ENCODE data around the gene M1AP. TPM values are rescaled to one million over a fixed set of nuclear protein-coding genes. Genes with fewer than 3 reads are reported as not detected.

Gene M1AP
- total and polyA plus RNA-seq, 5 donors = 0.07 to 1.1 (median 0.31) TPM; not detected in 1

DNA sequence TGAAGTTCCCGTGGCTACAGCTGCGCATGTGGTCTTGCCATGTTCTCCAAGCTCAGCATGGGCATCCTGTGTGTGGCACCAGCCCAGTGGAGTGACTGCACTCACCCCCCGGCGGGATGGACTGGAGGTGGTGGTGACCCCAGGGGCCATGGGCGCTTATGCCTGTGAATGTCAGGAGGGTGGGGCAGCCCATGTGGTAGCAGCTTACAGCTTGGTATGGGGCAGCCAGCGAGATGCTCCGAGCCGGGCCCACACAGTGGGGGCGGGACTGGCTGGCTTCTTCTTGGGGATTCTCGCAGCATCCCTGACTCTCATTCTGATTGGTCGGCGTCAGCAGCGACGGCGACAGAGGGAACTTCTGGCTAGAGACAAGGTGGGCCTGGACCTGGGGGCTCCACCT is 31.5 kb upstream of the M1AP start:
- Histone ChIP-seq H3K27ac (ENCODE audit: low read length) (no peak overlapping the region), H3K4me3 (ENCODE audit: low read length) (no peak overlapping the region), H3K9me3 (ENCODE audit: control insufficient read depth, low read length) (no peaks in the 10 kb centered on the region), H3K27me3 (ENCODE audit: control insufficient read depth, insufficient read depth) (no peaks in the 10 kb centered on the region), H3K4me1 (ENCODE audit: control insufficient read depth, insufficient read depth, low read length) (no peaks in the 10 kb centered on the region)
- DNase-seq (peak in 1 of 3 donors; percentile 56), ATAC-seq (no peak)
- 97% methylated on average over 15 of the region's 15 CpGs for WGBS
- intact Hi-C loops (cut with DNase I) = no loop called here

DNA sequence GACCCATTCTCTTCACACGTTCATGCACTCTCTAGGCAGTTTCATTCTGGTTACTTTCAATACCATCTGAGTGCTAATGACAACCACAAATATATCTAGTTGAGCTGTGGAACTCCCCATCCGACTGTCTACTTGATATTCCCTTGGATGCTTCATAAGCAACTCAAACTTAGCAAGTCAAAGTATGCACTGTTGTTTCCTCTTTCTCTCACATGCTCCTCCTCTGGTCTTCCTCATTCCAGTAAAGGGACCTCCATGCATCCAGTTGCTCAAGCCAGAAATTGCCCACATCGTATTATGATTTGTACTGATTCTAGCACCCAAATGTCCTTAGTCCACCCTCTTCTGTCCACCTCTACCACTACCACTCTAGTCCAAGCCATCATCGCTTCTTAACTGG is 28.2 kb upstream of the M1AP start:
- no peaks in the 10 kb centered on the region for H3K4me1 ChIP-seq (ENCODE audit: control insufficient read depth, insufficient read depth, low read length)
- H3K27me3 ChIP-seq (ENCODE audit: control insufficient read depth, insufficient read depth) = no peaks in the 10 kb centered on the region
- no peak overlapping the region for H3K27ac ChIP-seq (ENCODE audit: low read length)
- H3K9me3 ChIP-seq (ENCODE audit: control insufficient read depth, low read length) = no peaks in the 10 kb centered on the region
- WGBS = 87% methylated on average over 4 of the region's 4 CpGs
- H3K4me3 ChIP-seq (ENCODE audit: low read length) = no peak overlapping the region
- DNase-seq (no peak), ATAC-seq (no peak)
- intact Hi-C loops (cut with DNase I) = no loop called here

DNA sequence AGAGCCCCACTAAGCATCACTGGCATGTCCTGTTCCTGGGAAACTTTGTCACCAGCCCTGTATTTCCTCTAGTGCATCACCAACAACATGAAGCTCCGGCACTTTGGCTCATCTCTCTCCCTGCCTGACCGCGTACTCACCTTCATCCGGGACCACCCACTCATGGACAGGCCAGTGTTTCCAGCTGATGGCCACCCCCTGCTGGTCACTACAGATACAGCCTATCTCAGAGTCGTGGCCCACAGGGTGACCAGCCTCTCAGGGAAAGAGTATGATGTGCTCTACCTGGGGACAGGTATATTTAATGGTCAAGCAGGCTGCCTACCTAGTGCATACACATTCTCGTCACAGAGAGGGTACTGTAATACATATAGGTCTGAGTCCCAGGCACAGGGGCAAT is 27.0 kb upstream of the M1AP start:
- Histone ChIP-seq H3K27me3 (ENCODE audit: control insufficient read depth, insufficient read depth) (no peaks in the 10 kb centered on the region), H3K27ac (ENCODE audit: low read length) (no peak overlapping the region), H3K4me1 (ENCODE audit: control insufficient read depth, insufficient read depth, low read length) (no peaks in the 10 kb centered on the region), H3K9me3 (ENCODE audit: control insufficient read depth, low read length) (no peaks in the 10 kb centered on the region), H3K4me3 (ENCODE audit: low read length) (no peak overlapping the region)
- no peak for DNase-seq
- intact Hi-C loops (cut with DNase I) = no loop called here
- ATAC-seq = no peak
- 86% methylated on average over 6 of the region's 6 CpGs for WGBS

DNA sequence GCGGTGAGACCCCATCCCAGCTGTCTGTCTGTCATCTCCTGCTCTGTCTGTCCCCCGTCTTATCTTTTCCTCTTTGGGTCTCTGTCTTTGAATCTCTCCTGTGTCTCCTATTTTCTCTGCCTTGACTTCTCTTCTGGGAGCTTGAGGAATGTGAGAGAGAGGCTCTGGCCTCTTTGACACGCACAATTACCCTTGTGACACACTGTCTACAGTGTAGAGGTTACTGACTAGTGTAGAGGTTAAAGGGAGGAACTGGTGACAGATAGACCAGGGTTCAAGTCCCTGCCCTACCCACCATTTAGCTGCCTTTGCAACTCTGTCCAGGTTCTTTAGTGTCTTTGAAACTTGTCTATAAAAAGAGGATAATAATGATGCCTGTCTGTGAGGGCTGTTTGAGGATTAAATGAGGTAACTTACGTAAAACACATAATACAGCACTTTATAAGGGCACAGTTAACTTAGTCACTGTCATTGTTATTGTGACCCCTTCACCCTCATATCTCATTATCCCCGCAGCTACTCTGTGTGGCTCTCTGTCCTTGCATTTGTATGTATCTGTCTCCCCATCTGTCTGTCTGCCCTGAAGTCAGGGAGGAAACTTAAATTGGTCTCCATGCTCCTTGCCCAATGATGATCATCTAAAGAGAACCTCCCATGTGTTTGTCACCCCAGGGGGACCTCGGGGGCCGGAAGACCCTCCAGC is 25.8 kb upstream of the M1AP start:
- intact Hi-C loops (cut with DNase I) = no loop called here
- ATAC-seq (no peak), DNase-seq (no peak)
- Histone ChIP-seq H3K9me3 (ENCODE audit: control insufficient read depth, low read length) (no peaks in the 10 kb centered on the region), H3K27me3 (ENCODE audit: control insufficient read depth, insufficient read depth) (no peaks in the 10 kb centered on the region), H3K4me1 (ENCODE audit: control insufficient read depth, insufficient read depth, low read length) (no peaks in the 10 kb centered on the region), H3K4me3 (ENCODE audit: low read length) (no peak overlapping the region), H3K27ac (ENCODE audit: low read length) (no peak overlapping the region)
- 82% methylated on average over 7 of the region's 7 CpGs for WGBS

DNA sequence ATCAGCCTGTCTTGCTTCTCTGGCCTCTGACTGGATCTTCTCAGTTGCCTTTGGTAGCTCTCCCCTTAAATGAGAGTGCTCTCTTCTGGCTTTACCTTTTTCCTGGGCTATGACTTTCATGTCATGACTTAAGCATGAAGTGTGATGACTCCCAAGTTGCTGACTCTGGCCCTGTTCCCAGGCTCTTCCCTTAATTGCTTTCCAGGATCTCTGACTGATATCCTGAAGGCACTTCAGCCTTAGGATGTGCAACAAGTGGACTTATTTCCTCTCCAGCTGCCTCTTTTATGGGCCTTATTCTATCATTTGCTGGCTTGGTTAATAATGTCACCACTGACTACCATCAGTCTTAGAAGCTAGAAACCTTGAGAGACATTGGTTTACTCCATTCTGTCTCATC is 23.3 kb upstream of the M1AP start:
- intact Hi-C loops (cut with DNase I) = no loop called here
- no peak for DNase-seq
- H3K27me3 ChIP-seq (ENCODE audit: control insufficient read depth, insufficient read depth) = no peaks in the 10 kb centered on the region
- H3K4me1 ChIP-seq (ENCODE audit: control insufficient read depth, insufficient read depth, low read length) = no peaks in the 10 kb centered on the region
- H3K27ac ChIP-seq (ENCODE audit: low read length) = no peak overlapping the region
- H3K9me3 ChIP-seq (ENCODE audit: control insufficient read depth, low read length) = no peaks in the 10 kb centered on the region
- no peak overlapping the region for H3K4me3 ChIP-seq (ENCODE audit: low read length)
- ATAC-seq = no peak

DNA sequence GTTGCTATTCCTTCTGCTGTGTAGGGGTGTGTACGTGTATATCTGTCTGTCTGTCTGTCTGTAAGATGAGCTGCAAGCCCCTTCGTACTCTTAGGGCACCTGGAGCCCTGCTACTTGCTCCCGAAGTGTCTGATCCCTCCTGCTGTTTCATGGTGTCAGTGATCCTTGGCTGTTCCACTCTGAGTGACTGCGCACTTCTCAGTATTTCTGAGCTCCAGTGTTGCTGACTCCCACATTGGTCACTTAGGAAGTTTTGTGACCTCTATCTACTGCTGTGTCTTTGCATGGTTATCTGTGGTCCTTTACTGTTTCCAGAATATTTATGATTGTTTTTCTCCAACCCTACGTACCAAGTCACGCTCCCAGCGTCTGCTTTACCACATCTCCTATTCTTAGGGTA is 22.1 kb upstream of the M1AP start:
- Histone ChIP-seq H3K9me3 (ENCODE audit: control insufficient read depth, low read length) (no peaks in the 10 kb centered on the region), H3K4me3 (ENCODE audit: low read length) (no peak overlapping the region), H3K4me1 (ENCODE audit: control insufficient read depth, insufficient read depth, low read length) (no peaks in the 10 kb centered on the region), H3K27ac (ENCODE audit: low read length) (no peak overlapping the region), H3K27me3 (ENCODE audit: control insufficient read depth, insufficient read depth) (no peaks in the 10 kb centered on the region)
- ATAC-seq (no peak), DNase-seq (no peak)
- intact Hi-C loops (cut with DNase I) = no loop called here
- WGBS = 92% methylated on average over 7 of the region's 7 CpGs

DNA sequence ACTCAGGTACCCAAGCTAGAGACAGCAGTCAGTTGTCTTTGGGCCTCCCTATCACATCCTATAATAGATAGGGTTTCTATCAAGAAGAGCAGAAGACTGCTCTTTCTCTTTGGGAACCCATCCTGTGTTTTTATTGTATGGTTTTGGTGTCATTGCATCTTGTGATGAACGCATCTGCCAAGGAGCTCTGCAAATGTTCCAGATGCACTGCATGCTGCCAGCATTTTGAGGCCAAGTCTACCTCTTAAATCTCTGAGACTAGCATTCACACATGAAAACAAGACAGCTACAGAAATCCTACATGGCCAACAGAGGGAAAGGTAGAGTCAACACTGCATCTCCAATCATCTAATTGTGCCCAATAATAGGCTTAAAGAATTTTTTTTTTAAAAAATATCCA is 20.0 kb upstream of the M1AP start:
- ATAC-seq (no peak), DNase-seq (no peak)
- H3K27me3 ChIP-seq (ENCODE audit: control insufficient read depth, insufficient read depth) = no peaks in the 10 kb centered on the region
- H3K27ac ChIP-seq (ENCODE audit: low read length) = no peak overlapping the region
- H3K4me1 ChIP-seq (ENCODE audit: control insufficient read depth, insufficient read depth, low read length) = no peaks in the 10 kb centered on the region
- no peak overlapping the region for H3K4me3 ChIP-seq (ENCODE audit: low read length)
- H3K9me3 ChIP-seq (ENCODE audit: control insufficient read depth, low read length) = no peaks in the 10 kb centered on the region
- intact Hi-C loops (cut with DNase I) = no loop called here
- WGBS = 95% methylated on average over 1 of the region's 1 CpG

DNA sequence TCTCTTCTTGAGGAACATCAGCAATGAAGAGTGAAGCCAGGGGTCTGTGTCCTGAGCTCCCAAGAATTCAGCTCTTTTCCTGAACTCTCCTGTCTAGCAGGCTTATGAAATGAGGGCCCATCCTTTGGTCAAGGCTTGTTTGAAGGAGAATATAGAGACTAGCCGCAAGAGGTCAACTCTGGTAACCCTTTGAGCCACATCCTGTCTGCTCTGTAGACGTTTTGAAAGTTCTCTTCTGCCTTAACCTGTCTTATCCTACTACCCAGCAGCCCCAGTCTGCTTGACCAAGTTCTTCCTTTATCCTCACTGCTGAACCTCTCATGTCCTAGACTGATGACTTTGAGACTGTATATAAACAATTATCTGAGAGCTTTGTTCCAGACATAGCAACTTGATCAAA is 11.3 kb upstream of the M1AP start:
- Histone ChIP-seq H3K4me1 (ENCODE audit: control insufficient read depth, insufficient read depth, low read length) (no peaks in the 10 kb centered on the region), H3K4me3 (ENCODE audit: low read length) (no peak overlapping the region), H3K27ac (ENCODE audit: low read length) (no peak overlapping the region), H3K9me3 (ENCODE audit: control insufficient read depth, low read length) (no peaks in the 10 kb centered on the region), H3K27me3 (ENCODE audit: control insufficient read depth, insufficient read depth) (no peaks in the 10 kb centered on the region)
- ATAC-seq = no peak
- 65% methylated on average over 2 of the region's 2 CpGs for WGBS
- DNase-seq = no peak
- intact Hi-C loops (cut with DNase I) = no loop called here

DNA sequence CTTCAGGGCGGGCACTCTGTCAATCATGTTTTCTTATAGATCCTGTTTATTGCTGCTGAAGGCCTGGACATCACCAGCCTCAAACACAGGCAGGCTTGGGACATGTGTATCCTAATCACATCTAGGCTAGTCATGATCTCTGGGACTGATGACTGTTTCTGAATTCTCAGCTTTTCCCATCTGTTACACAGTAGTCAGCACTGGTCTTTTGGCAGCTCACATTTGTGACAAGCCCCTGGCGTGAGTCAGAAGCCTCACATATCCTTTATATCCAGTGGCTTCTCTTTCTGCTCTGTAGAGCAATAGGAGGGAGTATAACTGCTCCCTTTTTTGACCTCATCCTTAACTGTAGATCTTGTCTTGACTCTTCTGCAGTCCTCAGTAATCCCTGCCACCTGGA is 10.4 kb upstream of the M1AP start:
- H3K4me1 ChIP-seq (ENCODE audit: control insufficient read depth, insufficient read depth, low read length) = no peaks in the 10 kb centered on the region
- H3K4me3 ChIP-seq (ENCODE audit: low read length) = no peak overlapping the region
- intact Hi-C loops (cut with DNase I) = no loop called here
- 93% methylated on average over 2 of the region's 2 CpGs for WGBS
- ATAC-seq (no peak), DNase-seq (no peak)
- no peak overlapping the region for H3K27ac ChIP-seq (ENCODE audit: low read length)
- H3K27me3 ChIP-seq (ENCODE audit: control insufficient read depth, insufficient read depth) = no peaks in the 10 kb centered on the region
- no peaks in the 10 kb centered on the region for H3K9me3 ChIP-seq (ENCODE audit: control insufficient read depth, low read length)

DNA sequence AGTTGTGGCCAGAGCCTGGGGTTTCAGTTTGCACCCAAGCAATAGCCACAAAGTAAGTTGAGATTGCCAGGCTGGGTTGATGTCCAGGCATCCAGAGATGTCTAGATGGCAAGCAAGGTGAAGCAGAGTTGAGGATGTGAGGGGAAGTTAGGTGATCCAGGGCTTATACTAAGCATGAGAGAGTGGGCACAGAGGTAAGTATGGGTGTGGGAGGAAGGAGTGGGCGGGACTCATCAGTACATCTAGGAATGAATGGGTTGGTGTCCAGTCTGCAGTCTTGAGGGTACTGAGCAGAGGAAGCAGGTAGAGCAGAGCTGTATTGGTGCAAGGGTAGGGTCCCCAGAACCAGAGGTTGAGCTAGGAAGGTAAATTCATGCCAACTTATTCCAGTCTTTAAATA is 7.4 kb upstream of the M1AP start:
- no peak for DNase-seq
- intact Hi-C loops (cut with DNase I) = no loop called here

DNA sequence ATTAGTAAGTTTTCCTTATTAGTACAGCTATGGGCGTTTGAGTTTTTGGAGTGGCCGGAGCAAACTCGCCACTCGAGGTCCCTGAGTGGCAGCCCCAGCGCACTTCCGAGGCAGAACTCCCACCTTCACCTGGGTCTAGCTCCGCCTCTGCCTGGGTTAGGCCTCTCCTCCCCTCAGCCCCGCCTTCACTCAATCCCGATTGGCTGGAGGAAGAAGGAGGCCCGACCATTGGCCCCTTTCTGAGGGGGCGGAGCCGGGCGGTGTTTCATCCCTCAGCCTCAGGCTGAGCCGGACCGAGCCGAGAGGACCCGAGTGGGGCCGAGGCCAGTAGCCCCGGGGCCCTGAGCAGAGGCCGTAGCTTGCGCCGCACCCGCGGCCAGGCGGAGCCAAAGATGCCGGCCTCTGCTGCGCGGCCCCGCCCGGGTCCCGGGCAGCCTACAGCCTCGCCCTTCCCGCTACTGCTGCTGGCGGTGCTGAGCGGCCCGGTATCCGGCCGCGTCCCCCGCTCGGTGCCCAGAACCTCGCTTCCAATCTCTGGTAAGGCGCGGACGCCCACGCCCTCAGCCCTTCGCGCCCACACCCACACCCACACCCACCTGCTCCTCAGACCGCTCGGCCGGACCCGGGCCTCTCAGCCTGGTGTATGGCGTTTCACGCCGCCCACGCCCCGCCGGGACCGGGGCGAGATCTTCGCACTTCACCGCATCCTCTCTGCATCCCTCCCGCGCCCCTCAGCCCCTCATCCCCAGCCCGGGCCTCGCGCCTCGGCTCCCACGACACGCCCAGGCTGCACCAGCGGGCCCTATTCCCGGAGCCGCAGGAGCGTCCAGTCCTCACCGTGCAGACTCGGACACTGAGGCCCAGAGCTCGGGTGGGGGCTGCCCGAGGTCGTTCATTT is 6.1 kb upstream of the M1AP start, which contains the start of gene SEMA4F:
Gene SEMA4F (plus strand): TSS at position 263 of the 898 bp plus-strand sequence. CDS start 130 bp downstream, at position 393.
- Histone ChIP-seq H3K27me3 (ENCODE audit: control insufficient read depth, insufficient read depth) (no peaks in the 10 kb centered on the region), H3K9me3 (ENCODE audit: control insufficient read depth, low read length) (no peaks in the 10 kb centered on the region), H3K4me1 (ENCODE audit: control insufficient read depth, insufficient read depth, low read length) (no peaks in the 10 kb centered on the region), H3K27ac (ENCODE audit: low read length) (no peak within 1 kb of the TSS), H3K4me3 (ENCODE audit: low read length) (peak within 1 kb of the TSS; percentile 60)
- intact Hi-C loops (cut with DNase I) = no loop called here
- WGBS = under 1% methylated on average over 79 of the region's 79 CpGs
- ATAC-seq (peak; percentile 99 to 100), DNase-seq (peak; percentile 97 to 99 (median 98))

More for the DNA sequence above, 7.4 kb upstream of the M1AP start:
- no peak for ATAC-seq
- H3K4me3 ChIP-seq (ENCODE audit: low read length) = no peak overlapping the region
- no peak overlapping the region for H3K27ac ChIP-seq (ENCODE audit: low read length)
- H3K9me3 ChIP-seq (ENCODE audit: control insufficient read depth, low read length) = no peaks in the 10 kb centered on the region
- H3K4me1 ChIP-seq (ENCODE audit: control insufficient read depth, insufficient read depth, low read length) = no peaks in the 10 kb centered on the region
- WGBS = 98% methylated on average over 1 of the region's 1 CpG
- H3K27me3 ChIP-seq (ENCODE audit: control insufficient read depth, insufficient read depth) = no peaks in the 10 kb centered on the region
